ENCODE measurements around the gene GIGYF2. TPM values are rescaled to one million over a fixed set of nuclear protein-coding genes. Genes with fewer than 3 reads are reported as not detected.

GIGYF2 gene
- total RNA-seq, 1 experiment from 2014 or later, result 55.3 TPM

DNA sequence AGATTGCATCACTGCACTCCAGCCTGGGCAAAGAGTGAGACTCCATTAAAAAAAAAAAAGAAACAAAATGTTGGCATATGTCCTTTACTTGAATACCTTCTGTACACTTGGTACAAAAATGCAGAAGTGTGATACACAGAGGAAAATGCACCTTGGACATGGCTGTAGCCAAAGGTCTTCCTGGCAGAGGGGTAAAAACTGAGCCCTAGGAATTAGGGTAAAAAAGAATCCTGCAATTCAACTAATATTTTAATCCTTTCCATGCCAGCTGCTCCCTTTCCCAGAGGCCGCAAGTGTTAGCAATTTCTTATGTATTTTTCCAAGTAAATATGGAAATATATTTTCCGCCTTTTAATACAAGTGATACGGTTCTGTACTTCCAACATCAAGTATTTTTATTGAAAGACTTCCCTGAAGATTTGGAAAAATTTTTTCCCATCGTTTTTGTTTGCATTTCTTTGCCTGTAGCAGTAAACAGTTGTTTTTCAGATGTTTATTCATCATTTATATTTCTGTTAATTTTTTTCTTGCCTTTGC is 53.1 kb downstream of the GIGYF2 start:
- TF ChIP-seq, protein P1, sequence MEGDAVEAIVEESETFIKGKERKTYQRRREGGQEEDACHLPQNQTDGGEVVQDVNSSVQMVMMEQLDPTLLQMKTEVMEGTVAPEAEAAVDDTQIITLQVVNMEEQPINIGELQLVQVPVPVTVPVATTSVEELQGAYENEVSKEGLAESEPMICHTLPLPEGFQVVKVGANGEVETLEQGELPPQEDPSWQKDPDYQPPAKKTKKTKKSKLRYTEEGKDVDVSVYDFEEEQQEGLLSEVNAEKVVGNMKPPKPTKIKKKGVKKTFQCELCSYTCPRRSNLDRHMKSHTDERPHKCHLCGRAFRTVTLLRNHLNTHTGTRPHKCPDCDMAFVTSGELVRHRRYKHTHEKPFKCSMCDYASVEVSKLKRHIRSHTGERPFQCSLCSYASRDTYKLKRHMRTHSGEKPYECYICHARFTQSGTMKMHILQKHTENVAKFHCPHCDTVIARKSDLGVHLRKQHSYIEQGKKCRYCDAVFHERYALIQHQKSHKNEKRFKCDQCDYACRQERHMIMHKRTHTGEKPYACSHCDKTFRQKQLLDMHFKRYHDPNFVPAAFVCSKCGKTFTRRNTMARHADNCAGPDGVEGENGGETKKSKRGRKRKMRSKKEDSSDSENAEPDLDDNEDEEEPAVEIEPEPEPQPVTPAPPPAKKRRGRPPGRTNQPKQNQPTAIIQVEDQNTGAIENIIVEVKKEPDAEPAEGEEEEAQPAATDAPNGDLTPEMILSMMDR (conservative IDR thresholded peaks at IDR 0.05), result no peak
- Mint-ChIP-seq H3K27me3 (ENCODE audit: low read depth) (no peaks in the 10 kb centered on the region; the same call in 1 of the 2 replicates), H3K9me3 (no peaks in the 10 kb centered on the region), H3K4me3 (no peak overlapping the region), H3K36me3 (ENCODE audit: insufficient read depth in 1 of 3, low read depth in 3 of 3) (peaks cover 11 to 42% (median 42%) of the 10 kb centered on the region in 3 experiments; a peak in 6 of 7 replicates), H3K27ac (peak overlapping the region in 1 of 3 experiments; percentile 78; a peak in 1 of 7 replicates), H3K4me1 (no peaks in the 10 kb centered on the region)
- Histone ChIP-seq H4K8ac (replicated peaks; ENCODE audit: insufficient read length, low read depth, low read length) (no peak overlapping the region), H2BK5ac (ENCODE audit: insufficient read length, low read length) (no peak overlapping the region), H2BK120ac (ENCODE audit: low read depth, low read length, poor library complexity, severe bottlenecking) (no peak overlapping the region), H3K14ac (ENCODE audit: insufficient read depth, low read length) (no peak overlapping the region), H3K23me2 (ENCODE audit: insufficient read length, low read depth, low read length, poor library complexity, severe bottlenecking) (no peaks in the 10 kb centered on the region), H2BK20ac (ENCODE audit: low read depth, low read length, poor library complexity, severe bottlenecking) (no peak overlapping the region), H4K5ac (ENCODE audit: insufficient read length, low read depth, low read length) (no peak overlapping the region), H3K79me2 (ENCODE audit: insufficient read depth, low read length) (no peaks in the 10 kb centered on the region), H2AK5ac (ENCODE audit: insufficient read length, low read length) (no peak overlapping the region), H2BK12ac (ENCODE audit: insufficient read length, low read depth, low read length) (no peak overlapping the region), H3K9ac (ENCODE audit: extremely low read depth, insufficient read length, low read length) (no peak overlapping the region), H3K18ac (ENCODE audit: insufficient read length, low read depth, low read length) (no peak overlapping the region), H3K23ac (ENCODE audit: insufficient read length, low read depth, low read length) (no peak overlapping the region), H2BK15ac (ENCODE audit: low read depth, low read length) (no peak overlapping the region), H3K56ac (ENCODE audit: insufficient read length, low read depth, low read length) (no peak overlapping the region), H3T11ph (ENCODE audit: low read length) (no peak overlapping the region), H2AFZ (ENCODE audit: low read length) (no peak overlapping the region), H3K9me3 (ENCODE audit: control insufficient read depth, low read depth, low read length) (no peaks in the 10 kb centered on the region), H3K79me1 (ENCODE audit: insufficient read depth, low read depth, low read length, poor library complexity, severe bottlenecking) (no peaks in the 10 kb centered on the region), H4K91ac (ENCODE audit: insufficient read length, low read depth, low read length) (no peak overlapping the region), H3K27me3 (ENCODE audit: insufficient read depth, low read length) (no peaks in the 10 kb centered on the region), H4K20me1 (ENCODE audit: control insufficient read depth, insufficient read depth, insufficient read length) (no peaks in the 10 kb centered on the region), H3K4me2 (ENCODE audit: insufficient read depth, insufficient read length, low read length) (no peak overlapping the region), H3K4me1 (ENCODE audit: insufficient read depth, low read length) (no peaks in the 10 kb centered on the region), H3K4ac (ENCODE audit: low read depth, low read length) (no peak overlapping the region), H3K27ac (ENCODE audit: insufficient read length, low read depth, low read length) (no peak overlapping the region)
- WGBS (ENCODE audit: extremely low coverage, insufficient read length, low lambda C conversion rate), result no CpG with 5 or more reads among the region's 4 CpGs
- DNase-seq, result no peak

All from H9 (cell line).